ENCODE data around the gene HCN2. TPM values are rescaled to one million over a fixed set of nuclear protein-coding genes. Genes with fewer than 3 reads are reported as not detected.

Gene HCN2
- total and polyA plus RNA-seq, 8 donors = 0.06 to 0.50 (median 0.17) TPM

GRCh38 chr19:585551-586110 is 4.0 kb upstream of the HCN2 start:
- H3K9me3 ChIP-seq = no peaks in the 10 kb centered on the region
- peak in 1 of 4 donors; percentile 61 for DNase-seq
- H3K27ac ChIP-seq = no peak overlapping the region
- peaks cover 0 to 26% of the 10 kb centered on the region in 2 donors for H3K4me1 ChIP-seq
- intact Hi-C loops (cut with DNase I) = no loop called here
- peaks cover 0 to 29% of the 10 kb centered on the region in 2 donors for H3K36me3 ChIP-seq
- no peak for TF ChIP-seq CTCF (IDR thresholded peaks at IDR 0.05)
- H3K27me3 ChIP-seq = peaks cover 21 to 59% of the 10 kb centered on the region in 2 donors
- no peak for ATAC-seq
- no peak overlapping the region for H3K4me3 ChIP-seq

GRCh38 chr19:588093-588740 is 1.5 kb upstream of the HCN2 start:
- peaks cover 0 to 29% of the 10 kb centered on the region in 2 donors for H3K4me1 ChIP-seq
- H3K27me3 ChIP-seq = peaks cover 33 to 85% of the 10 kb centered on the region in 2 donors
- H3K9me3 ChIP-seq = no peaks in the 10 kb centered on the region
- no peak overlapping the region for H3K4me3 ChIP-seq
- peak; percentile 41 for ATAC-seq
- intact Hi-C loops (cut with DNase I) = no loop called here
- H3K27ac ChIP-seq = no peak overlapping the region
- TF ChIP-seq CTCF (IDR thresholded peaks at IDR 0.05) = peak; percentile 20 to 23
- peaks cover 0 to 4% of the 10 kb centered on the region in 2 donors for H3K36me3 ChIP-seq
- peak in 3 of 4 donors; percentile 57 to 80 (median 76) for DNase-seq

GRCh38 chr19:588741-589692 is 664 bp upstream of the HCN2 start:
- H3K27me3 ChIP-seq = peaks cover 33 to 93% of the 10 kb centered on the region in 2 donors
- H3K36me3 ChIP-seq = no peaks in the 10 kb centered on the region
- H3K9me3 ChIP-seq = no peaks in the 10 kb centered on the region
- DNase-seq (peak in 1 of 4 donors; percentile 76), ATAC-seq (no peak)
- TF ChIP-seq CTCF (IDR thresholded peaks at IDR 0.05) = no peak
- intact Hi-C loops (cut with DNase I) = no loop called here
- H3K4me3 ChIP-seq = no peak overlapping the region
- peaks cover 0 to 26% of the 10 kb centered on the region in 2 donors for H3K4me1 ChIP-seq
- no peak overlapping the region for H3K27ac ChIP-seq

GRCh38 chr19:590396-590745 is 690 bp downstream of the HCN2 start:
- DNase-seq (peak in 1 of 4 donors; percentile 64), ATAC-seq (no peak)
- H3K4me1 ChIP-seq = peaks cover 0 to 21% of the 10 kb centered on the region in 2 donors
- TF ChIP-seq CTCF (IDR thresholded peaks at IDR 0.05) = no peak
- H3K4me3 ChIP-seq = no peak overlapping the region
- intact Hi-C loops (cut with DNase I) = no loop called here
- peaks cover 33 to 94% of the 10 kb centered on the region in 2 donors for H3K27me3 ChIP-seq
- H3K9me3 ChIP-seq = no peaks in the 10 kb centered on the region
- H3K27ac ChIP-seq = no peak overlapping the region
- no peaks in the 10 kb centered on the region for H3K36me3 ChIP-seq

GRCh38 chr19:590750-591098 is 1.0 kb downstream of the HCN2 start:
- H3K4me1 ChIP-seq = peaks cover 0 to 21% of the 10 kb centered on the region in 2 donors
- no peaks in the 10 kb centered on the region for H3K36me3 ChIP-seq
- DNase-seq (peak in 1 of 4 donors; percentile 72), ATAC-seq (no peak)
- H3K27me3 ChIP-seq = peaks cover 33 to 94% of the 10 kb centered on the region in 2 donors
- H3K27ac ChIP-seq = no peak overlapping the region
- intact Hi-C loops (cut with DNase I) = no loop called here
- no peak for TF ChIP-seq CTCF (IDR thresholded peaks at IDR 0.05)
- H3K9me3 ChIP-seq = no peaks in the 10 kb centered on the region
- H3K4me3 ChIP-seq = no peak overlapping the region

Data from left lung (tissue), 10 donors.